Panc1 (cell line): Measurements from ENCODE around the gene MED9. TPM values are rescaled to one million over a fixed set of nuclear protein-coding genes. Genes with fewer than 3 reads are reported as not detected.

Source experiments
- ATAC-seq: fragments of 200-7000 bp; cut with Tn5 transposase; 2 replicates; pipeline ENCODE4 v1.9.1; 2020; ENCODE audit warnings: mild to moderate bottlenecking, moderate library complexity
- BruUV-seq: library from RNA; stranded (reverse); fragments of 400-500 nt; replicated peaks from 2 replicates; lab custom pipeline; 2021; lab: Mats Ljungman, UMichigan
- CTCF ChIA-PET: fragments of 300-600 bp; sonication (Branson Sonifier 250); formaldehyde crosslinking; loops from one replicate; lab custom pipeline; 2022; ENCODE audit warnings: antibody characterized with exemption; lab: Charles Lee
- POLR2A ChIA-PET: fragments of 300-600 bp; sonication (Branson Sonifier 250); formaldehyde crosslinking; loops from one replicate; lab custom pipeline; 2022; ENCODE audit warnings: antibody characterized with exemption; lab: Charles Lee
- DNase-seq: peaks from one replicate; pipeline ENCODE4 v3.0.0-alpha.2; 2010; ENCODE audit warnings: low read depth, low spot score
- H3K27ac ChIP-seq: 2 replicates; pipeline ENCODE4 v1.5.1; 2011; ENCODE audit warnings: mild to moderate bottlenecking, low read length, inconsistent platforms
- H3K27me3 ChIP-seq: fragments of 200-500 bp; sonication (Bioruptor generic); 2 replicates; pipeline ENCODE4 v1.6.0; 2014; ENCODE audit warnings: low read length, inconsistent platforms; ENCODE audit not compliant: control insufficient read depth, insufficient read depth
- H3K36me3 ChIP-seq: fragments of 200-500 bp; sonication (Bioruptor generic); 2 replicates; pipeline ENCODE4 v1.5.1; 2014; ENCODE audit warnings: inconsistent platforms, mild to moderate bottlenecking, low read length, moderate library complexity; ENCODE audit not compliant: control insufficient read depth, insufficient read depth
- H3K4me1 ChIP-seq: 2 replicates; pipeline ENCODE4 v1.5.1; 2011; ENCODE audit warnings: inconsistent platforms, mild to moderate bottlenecking, low read length, moderate library complexity; ENCODE audit not compliant: control insufficient read depth, insufficient read depth
- H3K4me3 ChIP-seq, 2 experiments: 2 replicates each; pipeline ENCODE4 v1.5.1; 2011 to 2012; ENCODE audit warnings: low read depth in 2 of 2, low read length in 2 of 2, mild to moderate bottlenecking in 2 of 2, inconsistent platforms in 1 of 2, moderate library complexity in 1 of 2
- H3K9me3 ChIP-seq: fragments of 200-500 bp; sonication (Bioruptor generic); 2 replicates; pipeline ENCODE4 v1.5.1; 2014; ENCODE audit warnings: low read depth, mild to moderate bottlenecking, inconsistent platforms, low read length, moderate library complexity; ENCODE audit not compliant: control insufficient read depth, insufficient read depth
- CTCF ChIP-seq: fragments of 450-650 bp; IDR thresholded peaks from 2 replicates; pipeline ENCODE4 v1.5.1; 2017; ENCODE audit warnings: mild to moderate bottlenecking
- POLR2AphosphoS5 ChIP-seq: IDR thresholded peaks from 2 replicates; pipeline ENCODE4 v1.6.1; 2012; ENCODE audit warnings: mild to moderate bottlenecking, low read depth, low read length, moderate library complexity
- REST ChIP-seq, 2 experiments: IDR thresholded peaks; 2 replicates each; pipeline ENCODE4 v1.6.1; 2011 to 2012; ENCODE audit warnings: low read depth in 2 of 2, control low read depth in 1 of 2, low read length in 1 of 2, mild to moderate bottlenecking in 1 of 2, moderate library complexity in 1 of 2; ENCODE audit not compliant: insufficient read depth in 1 of 2
- SIN3A ChIP-seq: IDR thresholded peaks from 2 replicates; pipeline ENCODE4 v1.6.1; 2012; ENCODE audit warnings: low read depth, mild to moderate bottlenecking, low read length, moderate library complexity, borderline replicate concordance; ENCODE audit not compliant: insufficient read depth
- TCF7L2 ChIP-seq: IDR thresholded peaks from 2 replicates; pipeline ENCODE4 v1.6.1; 2011; ENCODE audit warnings: mild to moderate bottlenecking, low read depth, low read length, inconsistent platforms
- in situ Hi-C: cut with HindIII; loops from 2 replicates; pipeline ENCODE4 v1.10.0; 2016; ENCODE audit warnings: low sequenced_read_pairs, low pct_unique_long_range_greater_than_20kb
- intact Hi-C: fragments of 100-400 bp; cut with micrococcal nuclease; formaldehyde crosslinking; loops from one replicate; pipeline ENCODE4 v1.10.0; 2022; ENCODE audit not compliant: unreplicated experiment
- total RNA-seq: library from RNA; stranded (reverse); gene quantifications from one replicate; pipeline ENCODE4 v1.2.1, GENCODE V29; 2021; ENCODE audit not compliant: unreplicated experiment

MED9 gene
- total RNA-seq, 1 experiment from 2014 or later, result 11.1 TPM

- no peak for TF ChIP-seq TCF7L2
- TF ChIP-seq POLR2AphosphoS5, result no peak
- TF ChIP-seq REST (IDR thresholded peaks at IDR 0.05; ENCODE audit: insufficient read depth in 1 of 2, low read depth in 2 of 2, low read length in 1 of 2), result no peak
- no peak for TF ChIP-seq CTCF
- TF ChIP-seq SIN3A, result no peak
- ATAC-seq, result no peak
- H3K36me3 ChIP-seq, result no peaks in the 10 kb centered on the region
- no peak overlapping the region for H3K27ac ChIP-seq
- H3K27me3 ChIP-seq, result no peaks in the 10 kb centered on the region
- DNase-seq, result no peak
- ChIA-PET CTCF (no interaction called here), POLR2A (no interaction called here)
- no peak overlapping the region for H3K4me3 ChIP-seq
- no peaks in the 10 kb centered on the region; the same call in 1 of the 2 replicates for H3K4me1 ChIP-seq
- in situ Hi-C loops, result no loop called here
- intact Hi-C loops, result no loop called here
- BruUV-seq, result no TSS peak
- H3K9me3 ChIP-seq, result no peaks in the 10 kb centered on the region
Observed at GRCh38 chr17:17520599-17521232, 43.9 kb downstream of the MED9 start.

GRCh38 chr17:17523001-17523730 lies 46.4 kb downstream of the MED9 start:
- ChIA-PET CTCF (no interaction called here), POLR2A (interaction anchor here (0.5 kb wide), 1 partner anchor 163 kb away, joined by 5 read pairs; no protein-coding TSS in a partner anchor)
- no peaks in the 10 kb centered on the region for H3K36me3 ChIP-seq
- H3K4me3 ChIP-seq, result no peak overlapping the region
- peak; percentile 62 for ATAC-seq
- H3K9me3 ChIP-seq, result no peaks in the 10 kb centered on the region
- no peak overlapping the region for H3K27ac ChIP-seq
- DNase-seq, result no peak
- in situ Hi-C loops (no loop called here), intact Hi-C loops (no loop called here)
- TF ChIP-seq CTCF (no peak), REST (IDR thresholded peaks at IDR 0.05; ENCODE audit: insufficient read depth in 1 of 2, low read depth in 2 of 2, low read length in 1 of 2) (no peak), TCF7L2 (no peak), POLR2AphosphoS5 (no peak), SIN3A (no peak)
- BruUV-seq, result no TSS peak
- H3K27me3 ChIP-seq, result no peaks in the 10 kb centered on the region
- no peaks in the 10 kb centered on the region; the same call in 1 of the 2 replicates for H3K4me1 ChIP-seq
